Panc1 (cell line): Measurements from ENCODE around the gene KIF21A. TPM values are rescaled to one million over a fixed set of nuclear protein-coding genes. Genes with fewer than 3 reads are reported as not detected.

Experiments
- ATAC-seq: fragments of 200-7000 bp; cut with Tn5 transposase; 2 replicates; pipeline ENCODE4 v1.9.1; 2020; ENCODE audit warnings: mild to moderate bottlenecking, moderate library complexity
- BruUV-seq: library from RNA; stranded (reverse); fragments of 400-500 nt; replicated peaks from 2 replicates; lab custom pipeline; 2021; lab: Mats Ljungman, UMichigan
- CTCF ChIA-PET: fragments of 300-600 bp; sonication (Branson Sonifier 250); formaldehyde crosslinking; loops from one replicate; lab custom pipeline; 2022; ENCODE audit warnings: antibody characterized with exemption; lab: Charles Lee
- POLR2A ChIA-PET: fragments of 300-600 bp; sonication (Branson Sonifier 250); formaldehyde crosslinking; loops from one replicate; lab custom pipeline; 2022; ENCODE audit warnings: antibody characterized with exemption; lab: Charles Lee
- DNase-seq: peaks from one replicate; pipeline ENCODE4 v3.0.0-alpha.2; 2010; ENCODE audit warnings: low read depth, low spot score
- H3K27ac ChIP-seq: 2 replicates; pipeline ENCODE4 v1.5.1; 2011; ENCODE audit warnings: mild to moderate bottlenecking, low read length, inconsistent platforms
- H3K27me3 ChIP-seq: fragments of 200-500 bp; sonication (Bioruptor generic); 2 replicates; pipeline ENCODE4 v1.6.0; 2014; ENCODE audit warnings: low read length, inconsistent platforms; ENCODE audit not compliant: control insufficient read depth, insufficient read depth
- H3K36me3 ChIP-seq: fragments of 200-500 bp; sonication (Bioruptor generic); 2 replicates; pipeline ENCODE4 v1.5.1; 2014; ENCODE audit warnings: inconsistent platforms, mild to moderate bottlenecking, low read length, moderate library complexity; ENCODE audit not compliant: control insufficient read depth, insufficient read depth
- H3K4me1 ChIP-seq: 2 replicates; pipeline ENCODE4 v1.5.1; 2011; ENCODE audit warnings: inconsistent platforms, mild to moderate bottlenecking, low read length, moderate library complexity; ENCODE audit not compliant: control insufficient read depth, insufficient read depth
- H3K4me3 ChIP-seq, 2 experiments: 2 replicates each; pipeline ENCODE4 v1.5.1; 2011 to 2012; ENCODE audit warnings: low read depth in 2 of 2, low read length in 2 of 2, mild to moderate bottlenecking in 2 of 2, inconsistent platforms in 1 of 2, moderate library complexity in 1 of 2
- H3K9me3 ChIP-seq: fragments of 200-500 bp; sonication (Bioruptor generic); 2 replicates; pipeline ENCODE4 v1.5.1; 2014; ENCODE audit warnings: low read depth, mild to moderate bottlenecking, inconsistent platforms, low read length, moderate library complexity; ENCODE audit not compliant: control insufficient read depth, insufficient read depth
- CTCF ChIP-seq: fragments of 450-650 bp; IDR thresholded peaks from 2 replicates; pipeline ENCODE4 v1.5.1; 2017; ENCODE audit warnings: mild to moderate bottlenecking
- POLR2AphosphoS5 ChIP-seq: IDR thresholded peaks from 2 replicates; pipeline ENCODE4 v1.6.1; 2012; ENCODE audit warnings: mild to moderate bottlenecking, low read depth, low read length, moderate library complexity
- SIN3A ChIP-seq: IDR thresholded peaks from 2 replicates; pipeline ENCODE4 v1.6.1; 2012; ENCODE audit warnings: low read depth, mild to moderate bottlenecking, low read length, moderate library complexity, borderline replicate concordance; ENCODE audit not compliant: insufficient read depth
- TCF7L2 ChIP-seq: IDR thresholded peaks from 2 replicates; pipeline ENCODE4 v1.6.1; 2011; ENCODE audit warnings: mild to moderate bottlenecking, low read depth, low read length, inconsistent platforms
- in situ Hi-C: cut with HindIII; loops from 2 replicates; pipeline ENCODE4 v1.10.0; 2016; ENCODE audit warnings: low sequenced_read_pairs, low pct_unique_long_range_greater_than_20kb
- intact Hi-C: fragments of 100-400 bp; cut with micrococcal nuclease; formaldehyde crosslinking; loops from one replicate; pipeline ENCODE4 v1.10.0; 2022; ENCODE audit not compliant: unreplicated experiment
- total RNA-seq: library from RNA; stranded (reverse); gene quantifications from one replicate; pipeline ENCODE4 v1.2.1, GENCODE V29; 2021; ENCODE audit not compliant: unreplicated experiment
- TF ChIP-seq, protein P1 (sequence below), 2 experiments: IDR thresholded peaks; 2 replicates each; pipeline ENCODE4 v1.6.1; 2011 to 2012; ENCODE audit warnings: low read depth in 2 of 2, control low read depth in 1 of 2, low read length in 1 of 2, mild to moderate bottlenecking in 1 of 2, moderate library complexity in 1 of 2; ENCODE audit not compliant: insufficient read depth in 1 of 2

Gene KIF21A
- total RNA-seq, 1 experiment from 2014 or later, result 25.6 TPM

- POLR2A ChIA-PET, result no interaction called here
- Histone ChIP-seq H3K9me3 (no peaks in the 10 kb centered on the region), H3K4me1 (no peaks in the 10 kb centered on the region), H3K4me3 (no peak overlapping the region), H3K27me3 (no peaks in the 10 kb centered on the region), H3K27ac (no peak overlapping the region), H3K36me3 (no peaks in the 10 kb centered on the region)
- TF ChIP-seq, protein P1, sequence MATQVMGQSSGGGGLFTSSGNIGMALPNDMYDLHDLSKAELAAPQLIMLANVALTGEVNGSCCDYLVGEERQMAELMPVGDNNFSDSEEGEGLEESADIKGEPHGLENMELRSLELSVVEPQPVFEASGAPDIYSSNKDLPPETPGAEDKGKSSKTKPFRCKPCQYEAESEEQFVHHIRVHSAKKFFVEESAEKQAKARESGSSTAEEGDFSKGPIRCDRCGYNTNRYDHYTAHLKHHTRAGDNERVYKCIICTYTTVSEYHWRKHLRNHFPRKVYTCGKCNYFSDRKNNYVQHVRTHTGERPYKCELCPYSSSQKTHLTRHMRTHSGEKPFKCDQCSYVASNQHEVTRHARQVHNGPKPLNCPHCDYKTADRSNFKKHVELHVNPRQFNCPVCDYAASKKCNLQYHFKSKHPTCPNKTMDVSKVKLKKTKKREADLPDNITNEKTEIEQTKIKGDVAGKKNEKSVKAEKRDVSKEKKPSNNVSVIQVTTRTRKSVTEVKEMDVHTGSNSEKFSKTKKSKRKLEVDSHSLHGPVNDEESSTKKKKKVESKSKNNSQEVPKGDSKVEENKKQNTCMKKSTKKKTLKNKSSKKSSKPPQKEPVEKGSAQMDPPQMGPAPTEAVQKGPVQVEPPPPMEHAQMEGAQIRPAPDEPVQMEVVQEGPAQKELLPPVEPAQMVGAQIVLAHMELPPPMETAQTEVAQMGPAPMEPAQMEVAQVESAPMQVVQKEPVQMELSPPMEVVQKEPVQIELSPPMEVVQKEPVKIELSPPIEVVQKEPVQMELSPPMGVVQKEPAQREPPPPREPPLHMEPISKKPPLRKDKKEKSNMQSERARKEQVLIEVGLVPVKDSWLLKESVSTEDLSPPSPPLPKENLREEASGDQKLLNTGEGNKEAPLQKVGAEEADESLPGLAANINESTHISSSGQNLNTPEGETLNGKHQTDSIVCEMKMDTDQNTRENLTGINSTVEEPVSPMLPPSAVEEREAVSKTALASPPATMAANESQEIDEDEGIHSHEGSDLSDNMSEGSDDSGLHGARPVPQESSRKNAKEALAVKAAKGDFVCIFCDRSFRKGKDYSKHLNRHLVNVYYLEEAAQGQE (IDR thresholded peaks at IDR 0.05; ENCODE audit: insufficient read depth in 1 of 2, low read depth in 2 of 2, low read length in 1 of 2), result no peak
- no peak for TF ChIP-seq SIN3A
- TF ChIP-seq CTCF, result no peak
- TF ChIP-seq POLR2AphosphoS5, result no peak
- TF ChIP-seq TCF7L2, result no peak
- DNase-seq (no peak), ATAC-seq (no peak)
- CTCF ChIA-PET, result no interaction called here
- intact Hi-C loops, result no loop called here
- BruUV-seq, result no TSS peak
- in situ Hi-C loops, result no loop called here
Observed at GRCh38 chr12:39464976-39465695, 22.2 kb upstream of the KIF21A start.

- no TSS peak for BruUV-seq
- no peaks in the 10 kb centered on the region for H3K4me1 ChIP-seq
- ATAC-seq, result no peak
- ChIA-PET CTCF (no interaction called here), POLR2A (no interaction called here)
- no peak overlapping the region for H3K27ac ChIP-seq
- H3K27me3 ChIP-seq, result no peaks in the 10 kb centered on the region
- TF ChIP-seq SIN3A (no peak), POLR2AphosphoS5 (no peak), TCF7L2 (no peak), CTCF (no peak)
- TF ChIP-seq, protein P1 (IDR thresholded peaks at IDR 0.05; ENCODE audit: insufficient read depth in 1 of 2, low read depth in 2 of 2, low read length in 1 of 2), result no peak
- H3K36me3 ChIP-seq, result no peaks in the 10 kb centered on the region
- no peaks in the 10 kb centered on the region for H3K9me3 ChIP-seq
- DNase-seq, result no peak
- no peak overlapping the region for H3K4me3 ChIP-seq
- in situ Hi-C loops, result no loop called here
- intact Hi-C loops, result no loop called here
Observed at GRCh38 chr12:39461059-39461458, 18.1 kb upstream of the KIF21A start.
